ENCODE measurements around the gene DACH1. TPM values are rescaled to one million over a fixed set of nuclear protein-coding genes. Genes with fewer than 3 reads are reported as not detected.

Gene DACH1
- total RNA-seq, 1 donor from 2014 or later, result 1.6 TPM

GRCh38 chr13:71798707-71799106 lies 68.3 kb downstream of the DACH1 start:
- no peaks in the 10 kb centered on the region for H3K9me3 ChIP-seq (ENCODE audit: insufficient read depth, low read depth, low read length)
- no peak overlapping the region for H2AFZ ChIP-seq (ENCODE audit: low read depth, low read length)
- H3K36me3 ChIP-seq (ENCODE audit: insufficient read depth, low read length), result no peaks in the 10 kb centered on the region
- H3K9ac ChIP-seq (ENCODE audit: low read length), result no peak overlapping the region
- no peak overlapping the region for H3K4me3 ChIP-seq (ENCODE audit: insufficient read depth, low read depth, low read length)
- no peaks in the 10 kb centered on the region for H3K79me2 ChIP-seq (ENCODE audit: insufficient read depth, low read length)
- H3K4me2 ChIP-seq (ENCODE audit: low read length), result no peak overlapping the region
- H3K27ac Mint-ChIP-seq (ENCODE audit: unreplicated experiment), result no peak overlapping the region
- no peaks in the 10 kb centered on the region for H3K4me1 ChIP-seq (ENCODE audit: insufficient read depth, low read length)
- H3K27me3 Mint-ChIP-seq (ENCODE audit: low read depth, unreplicated experiment), result no peaks in the 10 kb centered on the region
- no peaks in the 10 kb centered on the region for H3K4me1 Mint-ChIP-seq (ENCODE audit: low read depth, unreplicated experiment)
- no peaks in the 10 kb centered on the region for H4K20me1 ChIP-seq (ENCODE audit: insufficient read depth, low read length)
- FAIRE-seq (no peak), DNase-seq (ENCODE audit: low read depth) (no peak)
- no peak for TF ChIP-seq EZH2 (IDR thresholded peaks at IDR 0.05; ENCODE audit: insufficient read depth, low read length)
- TF ChIP-seq, protein P1, sequence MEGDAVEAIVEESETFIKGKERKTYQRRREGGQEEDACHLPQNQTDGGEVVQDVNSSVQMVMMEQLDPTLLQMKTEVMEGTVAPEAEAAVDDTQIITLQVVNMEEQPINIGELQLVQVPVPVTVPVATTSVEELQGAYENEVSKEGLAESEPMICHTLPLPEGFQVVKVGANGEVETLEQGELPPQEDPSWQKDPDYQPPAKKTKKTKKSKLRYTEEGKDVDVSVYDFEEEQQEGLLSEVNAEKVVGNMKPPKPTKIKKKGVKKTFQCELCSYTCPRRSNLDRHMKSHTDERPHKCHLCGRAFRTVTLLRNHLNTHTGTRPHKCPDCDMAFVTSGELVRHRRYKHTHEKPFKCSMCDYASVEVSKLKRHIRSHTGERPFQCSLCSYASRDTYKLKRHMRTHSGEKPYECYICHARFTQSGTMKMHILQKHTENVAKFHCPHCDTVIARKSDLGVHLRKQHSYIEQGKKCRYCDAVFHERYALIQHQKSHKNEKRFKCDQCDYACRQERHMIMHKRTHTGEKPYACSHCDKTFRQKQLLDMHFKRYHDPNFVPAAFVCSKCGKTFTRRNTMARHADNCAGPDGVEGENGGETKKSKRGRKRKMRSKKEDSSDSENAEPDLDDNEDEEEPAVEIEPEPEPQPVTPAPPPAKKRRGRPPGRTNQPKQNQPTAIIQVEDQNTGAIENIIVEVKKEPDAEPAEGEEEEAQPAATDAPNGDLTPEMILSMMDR (IDR thresholded peaks at IDR 0.05; ENCODE audit: insufficient read depth, low read depth, low read length), result no peak
- no peak overlapping the region for H3K27ac ChIP-seq (ENCODE audit: low read depth, low read length)
- no peaks in the 10 kb centered on the region for H3K27me3 ChIP-seq (ENCODE audit: insufficient read depth, low read length)
- H3K4me3 Mint-ChIP-seq (ENCODE audit: unreplicated experiment), result no peak overlapping the region
- H3K9me3 Mint-ChIP-seq (ENCODE audit: unreplicated experiment), result no peaks in the 10 kb centered on the region
- no peaks in the 10 kb centered on the region for H3K36me3 Mint-ChIP-seq (ENCODE audit: low read depth, unreplicated experiment)

DNA sequence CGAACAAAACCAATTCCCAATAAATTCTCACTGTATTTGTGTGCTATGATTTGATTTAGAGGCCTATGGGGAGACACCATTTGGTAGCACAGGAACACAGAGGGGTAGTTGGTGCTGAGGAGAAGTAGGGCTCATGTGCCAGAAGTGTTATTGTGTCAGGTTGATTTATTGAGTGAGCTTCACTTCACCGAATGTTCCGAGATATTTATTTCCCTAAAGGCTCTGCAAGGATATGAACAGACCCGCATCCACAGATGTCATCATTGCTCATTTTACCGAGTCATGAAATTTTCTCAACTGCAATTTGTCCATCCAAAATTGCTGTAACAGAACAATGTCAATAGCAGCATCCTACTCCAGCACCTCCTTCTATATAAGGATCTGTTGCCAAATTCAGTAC lies 69.5 kb downstream of the DACH1 start:
- H3K4me2 ChIP-seq (ENCODE audit: low read length), result no peak overlapping the region

GRCh38 chr13:71789693-71790329 lies 77.2 kb downstream of the DACH1 start:
- Mint-ChIP-seq H3K27ac (ENCODE audit: unreplicated experiment) (no peak overlapping the region), H3K4me3 (ENCODE audit: unreplicated experiment) (no peak overlapping the region), H3K4me1 (ENCODE audit: low read depth, unreplicated experiment) (no peaks in the 10 kb centered on the region), H3K36me3 (ENCODE audit: low read depth, unreplicated experiment) (no peaks in the 10 kb centered on the region), H3K27me3 (ENCODE audit: low read depth, unreplicated experiment) (no peaks in the 10 kb centered on the region), H3K9me3 (ENCODE audit: unreplicated experiment) (no peaks in the 10 kb centered on the region)
- Histone ChIP-seq H3K27ac (ENCODE audit: low read depth, low read length) (no peak overlapping the region), H3K9me3 (ENCODE audit: insufficient read depth, low read depth, low read length) (no peaks in the 10 kb centered on the region), H2AFZ (ENCODE audit: low read depth, low read length) (no peak overlapping the region), H3K27me3 (ENCODE audit: insufficient read depth, low read length) (no peaks in the 10 kb centered on the region), H3K36me3 (ENCODE audit: insufficient read depth, low read length) (no peaks in the 10 kb centered on the region), H3K4me1 (ENCODE audit: insufficient read depth, low read length) (no peaks in the 10 kb centered on the region), H3K4me3 (ENCODE audit: insufficient read depth, low read depth, low read length) (no peak overlapping the region), H3K79me2 (ENCODE audit: insufficient read depth, low read length) (no peaks in the 10 kb centered on the region), H4K20me1 (ENCODE audit: insufficient read depth, low read length) (no peaks in the 10 kb centered on the region), H3K9ac (ENCODE audit: low read length) (no peak overlapping the region), H3K4me2 (ENCODE audit: low read length) (peak overlapping the region; percentile 16)
- FAIRE-seq, result no peak
- no peak for TF ChIP-seq EZH2 (IDR thresholded peaks at IDR 0.05; ENCODE audit: insufficient read depth, low read length)
- TF ChIP-seq, protein P1 (IDR thresholded peaks at IDR 0.05; ENCODE audit: insufficient read depth, low read depth, low read length), result no peak
- DNase-seq (ENCODE audit: low read depth), result no peak

More for the DNA sequence above, 69.5 kb downstream of the DACH1 start:
- Histone ChIP-seq H3K9me3 (ENCODE audit: insufficient read depth, low read depth, low read length) (no peaks in the 10 kb centered on the region), H2AFZ (ENCODE audit: low read depth, low read length) (no peak overlapping the region), H3K27ac (ENCODE audit: low read depth, low read length) (no peak overlapping the region), H3K36me3 (ENCODE audit: insufficient read depth, low read length) (no peaks in the 10 kb centered on the region), H3K4me1 (ENCODE audit: insufficient read depth, low read length) (no peaks in the 10 kb centered on the region), H4K20me1 (ENCODE audit: insufficient read depth, low read length) (no peaks in the 10 kb centered on the region), H3K4me3 (ENCODE audit: insufficient read depth, low read depth, low read length) (no peak overlapping the region), H3K27me3 (ENCODE audit: insufficient read depth, low read length) (no peaks in the 10 kb centered on the region), H3K9ac (ENCODE audit: low read length) (no peak overlapping the region), H3K79me2 (ENCODE audit: insufficient read depth, low read length) (no peaks in the 10 kb centered on the region)
- TF ChIP-seq EZH2 (IDR thresholded peaks at IDR 0.05; ENCODE audit: insufficient read depth, low read length), result no peak
- TF ChIP-seq, protein P1 (IDR thresholded peaks at IDR 0.05; ENCODE audit: insufficient read depth, low read depth, low read length), result no peak
- no peaks in the 10 kb centered on the region for H3K9me3 Mint-ChIP-seq (ENCODE audit: unreplicated experiment)
- no peaks in the 10 kb centered on the region for H3K36me3 Mint-ChIP-seq (ENCODE audit: low read depth, unreplicated experiment)
- H3K27ac Mint-ChIP-seq (ENCODE audit: unreplicated experiment), result no peak overlapping the region
- no peaks in the 10 kb centered on the region for H3K27me3 Mint-ChIP-seq (ENCODE audit: low read depth, unreplicated experiment)
- FAIRE-seq (no peak), DNase-seq (ENCODE audit: low read depth) (no peak)
- H3K4me3 Mint-ChIP-seq (ENCODE audit: unreplicated experiment), result no peak overlapping the region
- H3K4me1 Mint-ChIP-seq (ENCODE audit: low read depth, unreplicated experiment), result no peaks in the 10 kb centered on the region
